Measurements from ENCODE around the gene OSTC.
"Not testable (repeated sequence)": the region's sequence is repeated elsewhere in the genome, so short reads cannot be mapped to it uniquely, and the experiment has no call there.

The OSTC gene

DNA sequence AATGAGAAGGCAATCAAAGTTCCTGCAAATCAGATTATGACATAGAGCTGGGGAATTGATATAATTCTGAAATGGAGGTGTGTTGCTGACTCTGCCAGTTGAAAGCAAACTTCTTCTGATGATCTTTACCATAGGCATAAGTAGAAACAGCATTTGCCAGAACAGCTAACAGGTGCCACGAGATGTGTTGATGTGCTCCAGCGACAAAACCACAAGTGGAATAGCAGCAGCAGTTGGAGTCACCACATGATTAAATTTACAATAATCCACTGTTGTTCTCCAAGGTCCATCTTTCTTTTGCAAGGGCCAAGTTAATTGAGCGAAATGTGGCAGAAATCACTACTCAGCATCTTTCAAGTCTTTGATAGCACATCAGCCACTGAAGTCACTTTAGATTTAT, 3.7 kb upstream of the OSTC start:
- no peak for DNase-seq (ENCODE audit: low spot score)

DNA sequence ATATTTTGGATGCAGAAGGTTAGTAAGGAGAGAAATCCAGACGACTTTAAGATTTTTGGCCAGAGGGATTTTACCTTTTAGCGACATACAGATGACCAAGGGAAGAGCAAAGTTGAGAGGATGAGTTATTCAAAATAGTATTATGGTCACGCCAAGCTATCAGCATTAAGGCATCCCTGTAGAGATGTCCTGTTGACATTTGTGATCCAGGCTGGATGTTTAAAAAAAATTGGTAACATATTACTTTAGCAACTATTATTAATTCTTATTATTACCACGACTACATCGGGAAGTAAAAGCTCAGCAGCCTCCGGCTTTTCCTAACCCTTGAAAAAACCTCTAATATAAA, 562 bp upstream of the OSTC start:
- no peak for DNase-seq (ENCODE audit: low spot score)

DNA sequence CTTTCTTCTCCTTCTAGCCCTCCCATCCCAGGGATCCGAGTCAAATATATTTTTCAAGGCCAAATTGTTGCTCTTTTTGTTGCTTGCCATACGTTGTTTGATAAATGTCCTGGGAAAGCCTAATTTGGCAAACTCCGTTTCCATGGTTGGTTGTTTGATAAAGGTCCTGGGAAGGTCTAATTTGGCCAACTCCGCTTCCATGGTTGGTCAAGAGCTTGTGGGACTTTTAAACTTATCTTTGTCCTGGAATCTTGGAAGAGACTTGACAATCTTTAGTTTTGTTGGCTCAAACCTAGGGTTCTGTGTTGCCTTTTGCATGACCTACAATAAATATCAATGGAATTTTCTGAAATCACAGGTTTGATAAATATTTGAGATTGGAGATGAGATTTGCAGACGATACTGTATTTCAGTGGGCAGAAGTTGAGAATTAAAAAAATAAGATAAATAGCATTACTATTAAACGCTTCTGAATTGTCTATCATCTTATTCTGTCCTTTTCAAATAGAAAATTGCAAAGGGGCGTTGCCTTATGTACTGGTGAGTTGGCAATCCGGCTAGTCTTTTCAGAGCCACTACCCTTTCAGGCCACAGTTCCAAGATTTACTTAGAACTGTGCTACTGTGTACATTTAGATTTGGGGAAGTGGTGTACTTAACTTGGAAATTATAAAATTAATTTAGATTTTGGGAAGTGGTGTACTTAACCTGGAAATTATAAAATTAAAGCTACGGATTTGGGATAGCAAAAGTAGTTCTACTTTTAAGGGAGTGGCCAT, 804 bp downstream of the OSTC start:
- peak; percentile 62 for DNase-seq (ENCODE audit: low spot score)

DNA sequence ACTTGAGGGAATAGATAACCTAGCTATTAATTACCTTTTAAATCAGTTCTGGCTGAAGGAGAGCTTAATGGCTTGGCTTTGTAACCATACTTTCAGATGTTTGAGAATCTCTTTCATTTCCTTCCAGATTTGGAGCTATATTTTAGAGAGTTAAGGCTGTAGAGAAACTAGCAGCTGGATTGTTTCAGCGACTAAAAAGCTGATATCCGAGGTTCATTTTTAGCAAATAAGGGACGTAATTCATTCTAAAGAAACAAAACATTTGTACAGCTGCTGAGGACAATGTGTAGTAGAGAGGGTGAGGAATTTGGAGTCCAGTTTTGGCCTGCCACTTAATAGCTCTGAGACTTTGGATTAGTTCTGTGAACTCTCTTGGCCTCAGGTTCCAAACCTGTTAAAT, 12.2 kb downstream of the OSTC start:
- no peak for DNase-seq (ENCODE audit: low spot score)

DNA sequence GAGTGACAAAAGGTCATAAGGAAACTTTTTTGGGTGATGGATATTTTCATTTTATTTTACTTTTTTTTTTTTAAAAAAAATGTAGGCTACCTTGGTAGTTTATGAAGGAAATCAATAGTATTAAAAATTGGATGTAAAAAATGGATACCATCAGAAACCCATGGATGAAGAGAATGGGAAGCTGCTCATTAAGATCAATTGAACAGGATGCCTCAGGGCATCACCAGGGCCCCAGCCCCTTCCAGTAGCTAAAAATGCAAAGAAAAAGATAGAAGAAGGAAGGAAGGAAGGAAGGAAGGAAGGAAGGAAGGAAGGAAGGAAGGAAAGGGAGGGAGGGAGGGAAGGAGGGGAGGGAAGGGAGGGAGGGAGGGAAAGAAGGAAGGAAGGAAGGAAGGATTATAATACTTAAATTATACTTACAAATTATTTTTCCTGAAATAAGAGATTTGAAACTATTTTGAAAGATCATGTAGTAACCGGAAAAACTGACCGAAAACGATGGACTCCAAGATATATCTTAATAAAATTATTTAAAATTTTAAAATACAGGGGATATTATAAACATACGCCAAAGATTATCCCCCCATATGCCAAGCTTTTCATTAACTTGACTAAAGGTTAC, 24.1 kb downstream of the OSTC start:
- DNase-seq (ENCODE audit: low spot score) = no peak

DNA sequence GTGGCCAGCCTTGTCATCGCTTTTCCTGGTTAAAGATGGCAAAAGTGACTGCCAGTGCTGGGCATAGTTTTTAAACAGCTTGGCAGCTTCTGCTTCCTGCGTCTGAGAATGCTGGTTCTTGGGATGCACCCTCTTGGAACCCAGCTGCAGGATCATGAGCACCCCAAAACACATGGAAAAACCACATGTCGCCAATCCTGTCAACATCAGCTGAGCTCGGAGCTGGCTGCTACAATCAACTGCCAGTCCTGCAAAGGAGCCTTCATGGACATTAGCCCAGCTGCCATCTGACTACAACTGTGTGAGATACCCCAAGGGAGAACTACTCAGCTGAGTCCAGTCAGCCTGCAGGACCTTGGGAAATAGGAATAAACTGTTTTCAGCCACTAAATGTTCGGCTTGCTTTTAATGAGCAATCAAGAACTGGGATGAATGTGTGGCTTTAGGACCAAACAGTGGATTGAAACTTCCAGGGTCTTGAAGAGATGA, 31.0 kb downstream of the OSTC start:
- DNase-seq (ENCODE audit: low spot score) = no peak

DNA sequence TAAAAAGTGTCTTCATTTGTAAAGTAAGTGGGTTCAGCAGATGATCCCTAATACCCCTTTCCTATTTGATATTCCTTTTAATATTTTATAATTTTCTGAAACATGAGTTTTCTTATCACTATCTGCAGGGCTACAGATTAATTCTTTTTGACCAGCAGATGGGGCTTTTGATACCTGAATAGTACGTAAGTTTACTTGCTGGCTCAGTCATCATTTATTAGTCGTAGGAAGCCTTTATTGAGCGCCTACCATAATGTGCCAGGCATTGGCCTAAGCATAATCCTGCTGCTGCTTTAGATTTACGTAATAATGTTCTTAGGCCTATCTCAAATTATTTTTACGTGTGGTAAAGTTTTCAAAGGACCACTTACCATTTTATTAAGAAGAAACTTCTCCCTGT, 33.1 kb downstream of the OSTC start:
- peak; percentile 62 for DNase-seq (ENCODE audit: low spot score)

DNA sequence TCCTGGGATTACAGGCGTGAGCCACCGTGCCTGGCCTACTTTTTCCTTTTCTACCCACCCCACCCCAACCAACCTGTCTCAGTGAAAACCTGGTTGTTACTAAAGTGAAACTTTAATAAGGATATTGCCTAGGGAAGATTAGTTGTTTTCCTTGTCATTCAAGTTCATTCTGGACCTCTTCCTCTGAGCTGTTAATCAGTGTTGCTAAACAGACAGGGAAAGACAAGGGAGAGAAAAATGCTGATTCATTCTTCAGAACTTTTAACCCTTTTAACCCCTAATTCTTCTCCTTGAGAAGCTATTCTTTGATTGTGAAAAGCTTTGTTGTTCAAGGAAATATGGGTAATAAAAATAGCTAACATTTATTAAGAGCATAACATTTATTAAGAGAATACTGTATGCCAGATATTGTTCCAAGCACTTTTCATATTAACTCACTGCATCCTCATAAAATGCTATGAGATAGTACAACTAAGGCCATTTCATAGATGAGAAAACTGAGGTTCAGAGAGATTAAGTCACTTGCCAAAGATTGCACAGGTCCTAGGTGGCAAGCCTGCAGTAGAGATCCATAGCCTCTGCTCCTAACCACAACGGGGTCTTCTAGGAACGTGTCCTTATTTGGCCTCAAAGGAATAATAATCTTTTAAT, 34.8 kb downstream of the OSTC start:
- DNase-seq (ENCODE audit: low spot score) = no peak

DNA sequence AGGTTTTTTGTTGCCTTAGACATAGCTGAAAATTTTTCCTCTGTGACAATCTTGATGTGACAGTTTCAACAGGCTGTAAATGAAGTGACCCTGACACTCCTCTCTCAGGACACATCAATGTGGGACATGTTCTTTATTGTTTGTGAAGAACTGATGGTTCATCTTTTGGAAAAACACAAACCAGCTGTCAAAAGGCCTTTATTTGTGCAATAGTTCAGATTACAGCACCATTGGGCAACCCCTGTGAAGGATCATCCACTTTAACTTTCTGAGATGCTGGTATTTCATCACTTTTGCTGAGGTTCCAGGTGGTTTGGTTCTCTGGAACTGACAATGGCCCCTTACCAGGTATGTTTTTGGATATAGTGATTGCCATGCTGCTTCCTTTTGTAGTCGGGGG, 40.3 kb downstream of the OSTC start:
- DNase-seq (ENCODE audit: low spot score) = no peak

DNA sequence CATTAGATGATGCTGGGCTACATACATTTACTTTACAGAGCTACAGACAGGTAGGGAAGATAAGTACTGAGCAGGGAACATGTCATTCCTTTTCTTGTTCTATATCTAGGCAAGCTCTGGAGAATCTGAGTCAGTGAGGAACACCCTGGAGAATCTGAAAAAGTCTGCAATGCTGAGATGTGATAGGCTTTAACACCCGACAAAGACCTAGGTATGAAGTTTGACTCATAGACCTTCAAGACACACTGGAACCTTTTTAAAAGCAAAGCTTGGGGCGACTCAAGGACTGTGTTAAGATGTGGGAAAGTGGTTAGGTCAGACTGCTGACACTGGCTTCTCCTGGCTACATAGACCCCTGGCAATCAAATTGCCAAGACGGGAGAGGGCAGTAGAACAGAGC, 42.8 kb downstream of the OSTC start:
- no peak for DNase-seq (ENCODE audit: low spot score)

DNA sequence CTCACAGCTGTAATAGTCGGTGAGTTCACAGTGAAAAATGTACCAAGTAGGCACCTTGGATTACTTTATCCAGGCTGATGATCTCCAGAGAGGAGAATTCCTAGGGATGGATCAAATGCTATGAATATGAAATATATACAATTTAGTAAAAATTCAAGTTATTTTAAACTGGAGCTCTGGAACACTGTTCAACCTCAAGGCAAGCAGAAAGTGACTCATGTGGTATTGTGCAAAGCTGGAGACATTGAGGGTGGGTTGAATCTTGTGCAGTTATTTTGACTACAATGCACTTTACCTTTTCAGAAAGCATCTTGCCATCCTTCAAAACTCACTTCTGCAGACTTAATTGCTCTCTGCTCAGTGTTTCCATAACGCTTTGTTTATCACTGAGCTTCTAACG, 43.4 kb downstream of the OSTC start:
- no peak for DNase-seq (ENCODE audit: low spot score)

DNA sequence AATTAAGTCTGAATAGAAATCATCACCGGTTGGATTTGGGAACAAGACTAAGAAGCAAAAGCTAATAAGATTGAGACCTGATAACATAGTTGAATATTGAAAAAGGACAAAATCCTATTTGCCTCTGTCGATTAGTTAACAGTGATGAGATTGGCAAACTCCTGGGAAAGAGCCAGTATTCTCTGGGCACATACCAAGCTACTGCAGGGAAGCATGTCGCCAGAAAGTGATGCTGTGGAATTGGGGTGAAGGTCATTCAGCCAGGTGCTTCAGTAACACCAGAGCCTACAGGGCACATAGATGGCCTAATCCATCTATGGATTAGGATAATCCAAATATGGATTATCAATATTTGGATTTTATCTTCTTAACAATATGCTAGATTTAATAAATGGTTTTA, 44.0 kb downstream of the OSTC start:
- no peak for DNase-seq (ENCODE audit: low spot score)

DNA sequence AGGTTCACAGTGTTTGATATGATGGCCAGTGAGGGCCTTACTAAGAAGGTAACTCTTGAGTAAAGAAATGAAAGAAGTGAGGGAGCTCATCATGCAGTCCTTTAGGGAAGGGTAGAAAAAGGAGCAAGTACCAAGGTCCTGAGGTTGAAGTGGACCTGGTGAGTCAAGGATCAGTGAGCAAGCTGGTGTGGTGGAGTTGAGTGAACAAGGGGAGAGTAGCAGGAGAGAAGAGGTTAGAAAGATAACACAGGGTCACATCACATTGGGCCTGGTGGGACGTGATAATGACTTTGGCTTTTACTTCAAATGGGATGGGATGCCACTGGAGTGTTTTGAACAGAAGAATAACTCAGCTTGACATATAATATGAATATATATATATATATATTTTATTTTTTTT, 44.7 kb downstream of the OSTC start:
- DNase-seq (ENCODE audit: low spot score) = no peak

DNA sequence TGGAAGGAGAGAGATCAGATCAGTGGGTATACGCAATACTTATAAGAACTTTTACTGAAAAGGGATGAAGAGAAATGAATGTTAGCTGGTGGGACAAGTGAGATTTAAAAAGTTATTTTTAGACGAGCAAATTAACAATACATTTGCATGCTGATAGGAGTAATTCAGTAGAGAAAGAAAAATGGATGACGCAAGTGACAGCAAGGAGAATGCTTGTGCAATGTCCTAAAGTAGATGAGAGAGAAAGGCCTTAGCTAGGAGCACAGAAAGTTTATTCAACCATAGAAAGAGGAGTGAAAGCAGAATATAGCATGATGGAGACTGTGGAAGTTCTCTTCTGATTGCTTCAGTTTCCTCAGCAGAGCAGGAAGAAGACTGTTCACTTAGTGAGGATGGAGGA, 45.8 kb downstream of the OSTC start:
- DNase-seq (ENCODE audit: low spot score) = no peak

DNA sequence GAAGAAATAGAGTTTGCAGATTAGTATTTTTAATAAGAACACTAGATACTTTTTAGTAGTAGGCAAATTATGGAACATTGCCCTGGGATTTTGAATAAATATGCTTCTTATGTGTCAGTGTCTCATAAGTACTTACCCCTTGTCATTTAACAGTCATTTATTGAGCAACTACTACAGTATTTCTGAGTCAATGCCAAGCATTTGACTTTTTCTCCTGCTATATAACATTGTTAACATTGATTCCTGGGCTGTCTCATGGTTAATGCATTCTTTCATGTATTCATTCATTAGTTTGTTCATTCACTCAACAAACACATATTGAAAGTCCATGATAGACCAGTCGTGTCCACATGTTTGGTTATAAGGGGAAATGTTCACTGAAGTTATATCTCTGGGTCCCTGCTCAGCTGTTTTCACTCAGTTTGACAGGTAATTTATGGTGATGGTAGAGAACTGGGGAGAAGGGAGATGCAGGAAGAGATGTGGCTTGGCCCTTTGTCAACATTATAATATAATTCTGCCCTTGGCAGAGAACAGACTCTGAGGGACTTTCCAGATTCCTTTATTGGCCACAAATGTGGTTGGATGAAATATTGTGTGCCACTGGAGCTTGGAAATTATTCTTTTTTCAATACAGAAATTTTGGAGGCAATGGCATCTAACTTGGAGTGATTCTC, 49.8 kb downstream of the OSTC start:
- DNase-seq (ENCODE audit: low spot score) = no peak

DNA sequence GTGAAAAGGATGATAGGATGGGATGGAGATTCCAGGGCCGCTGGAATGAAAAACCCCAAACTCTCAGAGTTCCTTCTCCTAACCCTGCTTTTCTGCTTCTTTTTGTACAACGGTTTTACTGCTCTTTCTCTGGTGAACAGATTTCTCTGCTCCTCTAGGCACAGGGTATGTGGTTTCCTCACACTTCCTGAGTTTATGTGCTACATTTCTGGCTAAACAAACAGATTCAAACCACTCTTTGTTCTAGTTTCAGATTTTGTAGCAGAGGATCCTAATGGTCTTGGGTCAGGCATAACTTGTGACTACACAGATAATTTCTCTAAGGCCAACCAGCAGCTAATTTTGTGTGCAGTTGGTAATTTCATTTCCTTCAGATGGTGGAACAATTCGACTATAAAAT, 52.6 kb downstream of the OSTC start:
- DNase-seq (ENCODE audit: low spot score) = no peak

DNA sequence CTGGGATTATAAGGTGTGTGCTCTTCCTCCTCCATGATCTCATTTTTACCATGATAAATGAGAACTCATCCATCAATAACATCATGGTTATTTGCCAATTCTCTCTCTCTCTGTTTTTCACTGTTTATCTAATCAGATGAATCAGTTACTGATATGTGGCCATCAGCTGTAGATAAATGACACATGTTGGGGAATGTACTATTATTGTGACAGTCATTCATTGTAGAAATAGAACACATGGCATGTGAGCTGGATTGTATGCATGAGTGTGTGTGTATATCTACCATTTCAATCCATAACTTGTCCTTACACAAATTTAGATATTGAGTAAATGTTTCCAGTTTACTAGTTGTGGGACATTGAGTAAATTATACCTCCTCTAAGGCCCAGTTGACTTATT, 53.0 kb downstream of the OSTC start:
- DNase-seq (ENCODE audit: low spot score) = no peak

DNA sequence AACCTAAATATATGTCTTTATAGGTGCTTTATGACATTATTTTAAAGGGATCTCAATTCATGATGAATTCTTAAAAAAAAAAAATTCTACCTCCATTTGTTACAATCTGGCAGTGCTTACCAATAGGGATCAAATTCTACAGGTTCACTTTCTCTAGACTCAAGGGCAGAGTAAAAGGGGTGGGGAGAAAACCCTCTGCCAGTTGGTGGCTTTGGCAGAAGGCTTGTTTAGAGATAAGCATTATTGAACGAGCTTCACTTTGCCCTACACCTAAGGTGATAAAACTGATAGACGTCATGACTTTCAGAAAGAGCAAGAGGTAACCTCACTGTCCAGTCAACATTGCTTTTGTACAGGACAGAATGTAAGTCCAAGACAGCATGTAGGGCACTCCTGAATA, 53.6 kb downstream of the OSTC start:
- no peak for DNase-seq (ENCODE audit: low spot score)

DNA sequence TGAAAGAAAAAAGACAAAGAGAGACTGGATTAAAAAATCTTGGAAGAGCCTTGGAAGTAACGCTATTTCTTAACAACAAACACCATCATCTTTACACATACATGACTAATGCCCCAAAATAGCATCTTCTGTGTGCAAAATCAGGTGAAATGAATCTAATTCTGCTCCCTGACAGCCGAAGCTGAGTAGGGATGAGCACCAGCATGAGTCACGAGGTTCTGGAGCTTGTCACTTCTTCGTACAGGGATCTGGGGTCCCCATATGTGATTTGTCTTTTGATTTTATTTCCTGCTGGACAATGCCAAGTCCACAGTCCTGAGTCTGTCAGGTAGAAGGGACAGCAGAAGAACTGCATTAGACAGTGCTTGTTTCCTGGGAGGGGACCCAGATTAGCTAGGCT, 55.9 kb downstream of the OSTC start:
- no peak for DNase-seq (ENCODE audit: low spot score)

DNA sequence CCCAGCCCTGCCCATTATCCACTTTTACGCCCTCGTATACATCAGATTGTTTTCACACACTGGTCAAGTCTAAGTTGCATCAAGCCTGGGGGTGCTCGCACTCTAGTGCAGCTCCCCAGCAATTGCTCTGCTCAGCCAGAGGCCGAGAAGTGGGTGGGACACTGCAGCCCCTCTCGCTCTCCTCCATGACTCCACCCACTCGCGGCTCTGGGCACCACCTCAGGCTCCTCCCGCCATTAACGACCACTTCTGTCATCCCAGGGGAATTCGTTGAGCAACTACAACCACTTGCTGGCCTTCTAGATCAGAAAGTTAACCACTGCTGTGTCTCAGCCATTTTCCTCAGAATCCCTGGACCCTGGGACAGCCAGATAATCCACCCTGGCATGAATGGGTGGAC, 58.8 kb downstream of the OSTC start:
- DNase-seq (ENCODE audit: low spot score) = no peak

DNA sequence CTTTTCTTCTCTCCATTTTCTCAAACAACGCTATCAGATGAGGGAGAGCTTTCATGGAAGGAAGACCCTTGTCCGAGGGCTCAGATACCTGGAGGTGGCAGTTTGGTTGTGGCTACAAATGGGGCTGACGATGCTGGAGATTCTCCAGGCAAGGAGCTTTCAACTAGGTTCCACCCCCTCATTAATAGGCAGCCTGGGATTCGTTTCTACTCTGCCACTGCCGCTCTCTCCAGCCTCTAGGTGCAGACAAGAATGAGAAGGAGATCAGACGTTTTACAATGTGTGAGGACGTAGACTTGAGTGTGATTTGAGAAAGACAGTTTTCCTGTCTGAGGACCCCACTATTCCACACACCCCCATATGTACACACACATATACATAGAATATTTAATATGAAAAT, 59.3 kb downstream of the OSTC start:
- no peak for DNase-seq (ENCODE audit: low spot score)

DNA sequence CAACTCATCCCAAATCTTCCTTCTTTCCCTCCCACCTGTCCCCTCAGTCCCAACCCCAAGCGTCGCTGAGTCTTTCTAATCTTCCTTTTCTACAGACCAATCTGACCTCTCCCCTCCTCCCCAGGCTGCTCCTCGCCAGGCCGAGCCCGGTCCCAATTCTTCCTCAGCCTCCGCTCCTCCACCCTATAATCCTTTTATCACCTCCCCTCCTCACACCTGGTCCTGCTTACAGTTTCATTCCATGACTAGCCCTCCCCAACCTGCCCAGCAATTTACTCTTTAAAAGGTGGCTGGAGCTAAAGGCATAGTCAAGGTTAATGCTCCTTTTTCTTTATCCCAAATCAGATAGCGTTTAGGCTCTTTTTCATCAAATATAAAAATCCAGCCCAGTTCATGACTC, 60.2 kb downstream of the OSTC start:
- DNase-seq (ENCODE audit: low spot score) = not testable (repeated sequence)

DNA sequence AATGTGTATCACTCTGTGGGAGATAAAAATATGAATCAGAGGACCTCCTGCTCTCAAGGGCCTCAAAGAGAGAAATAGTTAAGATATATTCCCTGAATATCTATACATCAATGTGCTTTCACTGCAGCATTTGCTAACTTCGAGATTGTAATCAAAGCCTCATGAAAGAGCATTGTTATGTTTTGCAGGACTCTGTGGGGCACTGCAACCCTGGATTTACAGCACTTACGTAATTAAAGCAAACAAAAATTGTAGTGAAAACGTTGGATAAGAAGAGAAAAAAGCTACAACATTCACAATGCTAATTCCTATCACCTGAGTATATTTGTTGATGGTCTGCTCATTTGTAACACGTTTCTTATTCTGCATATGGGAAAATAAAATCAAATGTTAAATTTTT, 64.5 kb downstream of the OSTC start:
- DNase-seq (ENCODE audit: low spot score) = no peak
